PC-9 (cell line): ENCODE measurements around the gene BAIAP2.

ENCODE experiments used
- CTCF ChIP-seq: fragments of 200-600 bp; sonication (generic); conservative IDR thresholded peaks from 2 replicates; pipeline ENCODE4 v1.6.1; 2017; ENCODE audit warnings: mixed run types, antibody characterized with exemption, mild to moderate bottlenecking, moderate library complexity
- EZH2 ChIP-seq: fragments of 200-600 bp; sonication (generic); IDR thresholded peaks from 2 replicates; pipeline ENCODE4 v1.8.0; 2017; ENCODE audit warnings: antibody characterized with exemption, low read depth

- no peak for TF ChIP-seq CTCF
- no peak for TF ChIP-seq EZH2
Measured at GRCh38 chr17:81000334-81000630, 34.7 kb upstream of the BAIAP2 start.
